Suprapubic skin (tissue), 3 donors: ENCODE results near the gene CGB8.
"Not testable (repeated sequence)": the region's sequence is repeated elsewhere in the genome, so short reads cannot be mapped to it uniquely, and the experiment has no call there.

Experiments used
- EP300 ChIP-seq: sonication (generic); formaldehyde crosslinking; IDR thresholded peaks from one replicate; pipeline ENCODE4 v1.6.1; 2017; ENCODE audit warnings: antibody characterized with exemption
- POLR2A ChIP-seq, 2 donors: fragments of 450-650 bp; IDR thresholded peaks; one replicate each; pipeline ENCODE4 v1.6.1; 2017; ENCODE audit warnings: antibody characterized with exemption in 2 of 2, mild to moderate bottlenecking in 2 of 2, moderate library complexity in 2 of 2
- TF ChIP-seq, protein P1 (sequence below), 2 donors: fragments of 200-600 bp in 1 of 2; fragments of 450-650 bp in 1 of 2; sonication (generic) in 1 of 2; IDR thresholded peaks; one replicate each; pipeline ENCODE4 v1.5.1; 2016 to 2019; ENCODE audit warnings: antibody characterized with exemption in 2 of 2, mild to moderate bottlenecking in 1 of 2, moderate library complexity in 1 of 2

DNA sequence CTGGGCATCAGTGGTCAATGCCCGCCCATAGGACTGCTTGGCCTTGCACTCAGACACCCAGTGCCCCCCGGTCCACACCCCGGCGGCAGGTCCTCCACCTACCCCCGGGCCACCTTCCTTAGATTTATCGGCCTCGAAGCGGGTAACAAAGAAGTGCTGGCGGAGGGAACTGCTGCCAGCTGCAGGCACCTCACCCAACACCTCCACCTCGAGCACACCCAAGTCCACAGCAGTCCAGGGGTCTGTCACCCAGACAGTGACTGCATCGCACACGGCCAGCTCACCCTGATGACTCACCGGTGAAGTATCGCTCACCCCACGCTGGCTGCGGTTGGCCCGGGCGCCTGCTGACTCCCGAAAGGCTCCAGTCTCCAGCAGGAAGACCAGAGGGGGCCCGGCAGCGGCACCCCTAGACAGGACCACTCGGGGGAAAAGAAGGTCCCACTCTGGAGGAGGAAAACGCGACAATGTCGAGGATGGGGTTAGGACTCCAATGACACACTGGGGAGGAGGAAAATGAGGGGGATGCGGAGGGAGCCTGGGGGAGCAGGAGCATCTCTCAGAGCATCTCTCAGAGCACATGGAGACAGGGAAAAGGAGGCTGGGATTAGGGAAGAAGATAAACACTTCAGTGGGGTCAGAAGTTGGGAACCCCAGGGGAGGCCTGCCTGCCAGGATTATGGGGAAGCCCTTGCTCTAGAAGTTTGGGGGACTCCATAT, 10.2 kb downstream of the CGB8 start:
- not testable (repeated sequence) for TF ChIP-seq POLR2A (IDR thresholded peaks at IDR 0.05); EP300
- TF ChIP-seq, protein P1, sequence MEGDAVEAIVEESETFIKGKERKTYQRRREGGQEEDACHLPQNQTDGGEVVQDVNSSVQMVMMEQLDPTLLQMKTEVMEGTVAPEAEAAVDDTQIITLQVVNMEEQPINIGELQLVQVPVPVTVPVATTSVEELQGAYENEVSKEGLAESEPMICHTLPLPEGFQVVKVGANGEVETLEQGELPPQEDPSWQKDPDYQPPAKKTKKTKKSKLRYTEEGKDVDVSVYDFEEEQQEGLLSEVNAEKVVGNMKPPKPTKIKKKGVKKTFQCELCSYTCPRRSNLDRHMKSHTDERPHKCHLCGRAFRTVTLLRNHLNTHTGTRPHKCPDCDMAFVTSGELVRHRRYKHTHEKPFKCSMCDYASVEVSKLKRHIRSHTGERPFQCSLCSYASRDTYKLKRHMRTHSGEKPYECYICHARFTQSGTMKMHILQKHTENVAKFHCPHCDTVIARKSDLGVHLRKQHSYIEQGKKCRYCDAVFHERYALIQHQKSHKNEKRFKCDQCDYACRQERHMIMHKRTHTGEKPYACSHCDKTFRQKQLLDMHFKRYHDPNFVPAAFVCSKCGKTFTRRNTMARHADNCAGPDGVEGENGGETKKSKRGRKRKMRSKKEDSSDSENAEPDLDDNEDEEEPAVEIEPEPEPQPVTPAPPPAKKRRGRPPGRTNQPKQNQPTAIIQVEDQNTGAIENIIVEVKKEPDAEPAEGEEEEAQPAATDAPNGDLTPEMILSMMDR (IDR thresholded peaks at IDR 0.05), result not testable (repeated sequence)
